OCI-M2 (cell line): ENCODE results near the gene SLMAP.

ENCODE experiments used
- DNase-seq: peaks from one replicate; lab custom pipeline; 2025; ENCODE audit not compliant: unreplicated experiment; lab: John Stamatoyannopoulos, UW

SLMAP gene

DNA sequence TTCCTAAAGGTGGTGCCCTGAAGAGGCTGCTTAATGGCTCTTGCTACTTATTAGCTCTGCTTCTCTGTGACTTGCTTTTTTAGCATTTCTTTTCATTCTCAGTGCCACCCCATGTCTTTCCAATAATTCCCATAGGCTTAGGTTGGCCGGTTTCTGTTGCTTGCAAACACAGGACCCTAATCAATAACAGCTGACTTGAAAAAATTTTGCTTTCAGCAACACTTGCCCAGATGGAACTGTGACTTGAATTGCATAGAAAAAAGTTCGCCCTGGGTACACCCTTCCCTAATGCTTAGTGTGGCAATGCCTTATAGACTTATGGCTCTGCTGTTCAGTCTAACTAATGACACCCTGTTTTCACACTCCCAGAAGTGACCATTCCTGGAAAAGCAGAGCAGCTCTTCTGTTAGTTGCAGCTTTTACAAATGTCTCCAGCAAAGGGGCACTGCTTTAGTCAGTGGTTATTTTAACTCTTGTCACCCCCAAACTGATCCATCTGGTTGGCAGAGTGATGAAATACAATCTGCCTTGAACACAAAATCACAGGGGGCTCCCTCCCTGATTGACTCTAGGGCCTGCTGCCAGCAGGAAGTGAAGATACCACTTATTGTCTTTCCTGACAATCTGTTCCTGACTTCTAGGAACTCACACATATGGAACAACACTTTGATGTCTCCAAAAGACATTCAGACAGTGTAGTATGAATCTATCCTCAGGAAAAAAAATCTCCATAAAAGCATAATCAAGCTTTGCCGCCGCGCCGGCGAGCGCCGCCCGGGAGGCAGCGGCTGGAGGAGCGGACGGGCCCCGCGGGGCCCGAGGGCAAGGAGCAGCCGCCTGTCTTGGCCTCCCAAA, 9.7 kb upstream of the SLMAP start:
- no peak for DNase-seq

DNA sequence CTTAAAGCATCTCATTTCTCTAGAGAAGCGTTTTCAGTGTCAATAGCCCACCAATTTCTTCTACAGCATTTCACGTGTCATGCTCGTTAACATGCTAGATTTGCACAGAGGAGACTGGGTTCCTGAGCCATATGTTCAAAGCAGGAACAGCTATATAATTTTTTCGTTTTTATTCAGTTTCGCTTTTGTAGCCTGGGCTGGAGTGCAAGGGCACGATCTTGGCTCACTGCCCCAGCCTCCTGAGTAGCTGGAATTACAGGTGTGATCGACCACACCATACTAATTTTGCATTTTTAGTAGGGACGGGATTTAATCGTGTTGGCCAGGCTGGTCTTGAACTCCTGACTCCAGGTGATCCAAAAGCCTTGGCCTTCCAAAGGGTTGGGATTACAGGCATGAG, 6.6 kb upstream of the SLMAP start:
- no peak for DNase-seq

DNA sequence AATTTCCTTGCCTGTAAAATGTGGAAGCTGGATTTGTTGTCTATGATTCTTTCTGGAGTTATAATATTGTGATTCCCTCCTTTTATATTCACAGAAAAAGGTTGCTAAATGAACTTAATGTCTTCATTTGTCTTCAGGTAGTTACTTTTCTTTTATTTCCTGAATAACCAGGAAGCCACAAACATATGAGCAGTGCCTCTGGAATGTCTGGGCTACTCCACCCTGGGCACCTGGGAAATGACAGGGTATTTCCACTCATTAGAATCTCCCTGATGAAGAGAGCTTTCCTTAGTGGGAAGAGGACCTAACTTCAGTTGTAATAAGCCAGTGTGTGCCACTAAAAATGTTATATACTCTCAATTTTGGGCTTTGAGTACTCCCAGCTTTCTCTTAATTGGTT, 3.8 kb upstream of the SLMAP start:
- DNase-seq, result no peak

DNA sequence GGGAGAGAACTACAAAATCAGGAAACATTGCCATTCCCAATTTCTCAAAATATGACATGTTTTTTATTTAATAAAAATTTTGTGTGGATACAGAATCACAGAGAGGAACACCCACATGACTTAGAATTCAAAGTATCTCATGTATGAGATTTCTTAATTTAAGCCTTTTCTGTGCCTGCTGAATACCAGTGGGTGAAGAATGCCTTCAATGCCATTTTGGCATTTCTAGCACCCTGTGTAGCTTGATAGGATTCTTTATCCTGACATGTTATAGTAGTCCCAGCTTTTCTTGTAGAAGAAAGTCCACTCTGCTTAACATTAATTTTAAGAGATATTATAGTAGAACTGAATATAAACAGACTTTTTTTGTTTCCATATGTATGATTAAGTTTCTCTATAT, 3.1 kb upstream of the SLMAP start:
- DNase-seq, result no peak

DNA sequence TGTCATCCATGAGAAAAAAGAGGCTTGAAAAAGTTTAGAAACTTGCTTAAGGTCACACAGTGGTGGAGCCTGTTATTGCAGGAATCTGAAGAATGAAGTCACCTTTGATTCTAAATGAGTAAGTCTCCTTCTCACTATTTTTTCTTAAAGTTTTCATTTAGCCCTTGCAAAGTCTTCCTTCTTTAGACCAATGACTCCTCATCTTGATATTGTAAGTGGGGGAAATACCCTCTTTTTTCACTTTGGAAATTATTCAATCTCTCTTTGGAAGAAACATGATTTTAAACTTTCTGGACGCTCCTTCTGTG, 787 bp upstream of the SLMAP start:
- DNase-seq, result no peak

DNA sequence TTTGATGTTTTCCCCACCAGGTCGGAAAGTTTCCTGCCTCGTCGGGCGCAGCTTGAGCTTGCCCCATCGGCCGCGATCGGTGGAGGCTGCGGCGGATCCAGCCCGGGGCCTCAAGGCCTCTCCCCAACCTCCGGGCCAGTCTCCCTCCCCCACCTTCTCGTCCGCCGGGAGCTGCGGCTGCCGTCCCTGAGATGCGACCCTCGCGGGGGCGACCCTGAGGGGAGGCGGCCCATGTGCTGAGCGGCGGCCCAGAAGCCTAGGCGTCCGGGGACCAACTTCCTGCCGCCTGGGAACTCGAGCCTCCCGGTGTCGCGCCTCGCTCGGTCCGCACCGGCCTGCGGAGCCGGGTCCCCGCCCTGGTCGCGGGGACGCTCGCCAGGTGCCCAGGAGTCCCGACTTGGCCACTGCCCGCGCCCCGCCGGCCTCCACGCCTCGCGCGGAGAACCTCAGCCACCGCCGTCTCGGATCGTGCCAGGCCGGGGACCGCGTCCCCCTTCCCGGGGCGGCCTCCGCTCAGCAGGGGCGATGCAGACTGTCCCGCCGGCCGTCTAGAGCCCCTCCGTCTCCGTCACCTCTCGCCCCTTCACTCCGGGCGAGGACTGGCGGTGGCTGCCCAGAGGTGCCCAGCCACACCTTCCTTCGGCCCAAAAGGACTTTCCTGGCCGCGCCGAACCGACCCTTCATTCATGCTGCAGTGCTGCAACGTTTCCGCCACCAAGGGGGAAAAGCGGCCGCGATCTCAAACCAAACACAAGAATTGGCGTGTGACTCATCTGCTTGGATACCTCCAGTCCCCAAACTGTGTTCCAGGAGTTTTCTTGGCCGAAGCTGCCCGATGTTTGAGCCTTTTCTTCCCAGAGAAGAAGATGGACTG, 656 bp downstream of the SLMAP start:
- no peak for DNase-seq

DNA sequence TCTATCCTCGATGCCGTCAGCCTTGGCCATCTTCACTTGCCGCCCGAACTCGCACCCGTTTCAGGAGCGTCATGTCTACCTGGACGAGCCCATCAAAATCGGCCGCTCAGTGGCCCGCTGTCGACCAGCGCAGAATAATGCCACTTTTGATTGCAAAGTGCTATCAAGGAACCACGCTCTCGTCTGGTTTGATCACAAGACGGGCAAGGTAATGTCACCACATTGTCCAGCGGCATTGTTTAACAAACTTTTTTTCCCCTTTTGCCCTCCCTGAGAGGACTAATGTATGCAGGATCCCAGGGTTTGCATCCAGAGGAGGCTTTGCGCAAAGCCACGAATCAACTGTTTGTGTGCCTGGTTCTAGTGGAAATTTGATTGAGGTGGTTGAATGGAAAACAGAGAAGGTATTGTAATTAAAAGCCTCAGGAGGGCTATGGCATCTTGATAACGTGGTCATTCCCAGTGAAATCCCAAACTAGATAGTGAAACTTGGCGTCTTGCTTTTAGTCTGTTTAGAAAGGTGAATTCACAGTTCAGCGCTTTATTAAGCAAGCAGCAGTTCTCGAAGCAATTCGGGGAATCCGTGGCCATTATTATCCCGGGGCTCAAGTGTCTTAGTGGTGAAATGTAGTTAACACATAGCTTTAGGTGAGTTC, 1.7 kb downstream of the SLMAP start:
- no peak for DNase-seq

DNA sequence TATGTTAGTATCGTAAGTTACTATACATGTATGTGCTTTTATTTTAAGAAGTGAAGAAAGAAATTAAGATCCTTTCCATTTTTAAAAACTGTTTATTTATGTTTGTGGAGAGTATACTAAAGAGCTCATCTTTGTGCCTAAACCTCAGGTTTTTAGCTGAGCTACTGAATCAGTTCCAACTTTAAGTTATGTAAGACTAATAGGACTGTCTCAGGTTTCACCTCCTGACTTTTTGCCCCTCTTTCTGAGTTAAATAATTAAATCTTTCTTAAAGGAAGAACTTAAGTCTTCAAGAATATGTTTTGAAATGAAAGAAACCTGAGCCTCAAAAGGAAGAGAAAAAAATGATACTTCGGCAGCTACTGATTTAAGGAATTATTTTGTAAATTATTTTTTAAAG, 2.6 kb downstream of the SLMAP start:
- DNase-seq, result no peak

DNA sequence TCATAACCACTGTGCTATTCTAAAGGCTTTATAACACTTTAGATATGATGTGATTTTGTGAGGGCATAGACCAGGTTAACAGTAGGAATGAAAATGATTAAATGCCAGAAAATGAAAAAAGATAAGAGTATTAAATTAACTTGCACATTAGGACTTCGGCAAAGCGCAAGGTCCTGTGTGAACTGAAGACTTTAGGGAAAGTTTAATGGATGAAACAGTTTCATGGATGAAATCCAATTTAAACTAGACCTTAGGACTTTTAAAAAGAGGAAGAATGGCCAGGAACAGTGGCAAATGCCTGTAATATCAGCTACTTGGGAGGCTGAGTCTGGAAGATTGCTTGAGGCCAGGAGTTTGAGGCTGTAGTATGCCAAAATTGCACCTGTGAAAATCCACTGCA, 8.7 kb downstream of the SLMAP start:
- no peak for DNase-seq

DNA sequence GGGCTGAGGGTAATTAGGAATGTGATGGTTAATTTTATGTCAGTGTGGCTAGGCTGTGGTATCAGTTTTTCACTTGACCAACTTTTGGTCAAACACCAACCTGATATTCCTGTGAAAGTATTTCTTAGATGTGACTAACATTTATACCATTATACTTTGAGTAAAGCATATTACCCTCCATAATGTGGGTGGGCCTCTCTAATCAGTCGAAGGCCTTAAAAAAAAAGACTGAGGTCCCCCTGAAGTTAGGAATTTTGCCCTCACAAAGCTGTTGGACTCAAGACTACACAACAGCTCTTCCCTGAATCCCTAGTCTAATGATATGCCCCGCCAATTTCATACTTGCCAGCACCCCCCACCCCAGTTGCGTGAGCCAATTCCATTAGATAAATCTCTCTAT, 12.5 kb downstream of the SLMAP start:
- DNase-seq, result no peak

DNA sequence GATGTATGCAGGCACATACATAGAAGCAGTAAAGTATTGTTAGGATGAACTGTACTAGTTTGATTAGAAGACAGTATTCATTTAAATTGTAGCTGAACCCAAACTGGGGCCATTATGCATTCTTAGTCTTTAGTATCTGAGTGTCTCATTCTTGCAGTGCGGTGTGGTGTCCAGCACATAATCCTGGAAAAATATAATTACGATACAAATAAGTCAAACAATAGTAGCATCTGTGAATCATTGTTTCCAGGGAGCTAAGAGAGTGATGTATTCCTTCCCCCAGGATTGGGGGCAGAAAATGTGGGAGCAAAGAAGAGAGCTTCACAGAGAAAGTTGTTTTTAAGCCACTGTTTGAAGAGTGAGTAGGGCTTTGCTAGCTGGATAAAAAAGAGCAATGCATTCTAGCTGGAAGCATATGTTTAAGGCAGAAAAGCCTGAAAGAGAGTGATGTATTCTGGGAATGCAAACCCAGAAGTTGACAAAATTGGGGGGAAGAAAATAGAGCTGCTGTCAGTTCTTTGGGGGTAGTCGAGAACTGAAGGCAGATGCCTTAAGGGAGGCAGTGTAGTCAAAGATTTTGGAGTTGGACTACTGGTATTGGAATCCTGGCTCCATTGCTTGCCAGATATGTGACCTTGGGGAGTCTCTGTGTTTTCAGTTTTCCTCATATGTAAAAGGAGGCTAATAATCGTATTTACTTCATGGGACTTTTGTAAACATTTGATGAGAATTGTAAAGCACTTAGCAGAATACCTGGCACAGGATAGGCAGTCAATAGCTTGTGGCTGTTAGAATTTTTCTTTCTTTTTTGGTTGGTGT, 14.1 kb downstream of the SLMAP start:
- DNase-seq, result no peak

DNA sequence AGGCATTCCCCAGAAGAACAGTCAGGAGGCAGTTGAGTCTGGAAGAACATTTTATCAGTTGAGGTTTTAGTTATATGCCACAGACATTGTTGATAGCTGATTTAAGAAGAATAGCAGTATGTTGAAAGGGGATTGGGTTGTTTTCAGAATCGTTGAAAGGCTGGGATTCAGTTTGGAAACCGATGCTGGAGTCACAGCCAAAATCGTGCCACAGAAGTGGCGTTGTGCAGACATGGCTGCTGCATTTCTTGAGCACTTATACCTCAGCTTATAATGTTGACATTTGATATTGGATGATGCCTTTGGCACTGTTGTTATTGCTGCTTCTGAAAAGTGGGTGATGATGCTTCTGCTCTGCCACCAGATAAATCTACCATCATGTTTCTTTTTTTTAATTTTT, 16.1 kb downstream of the SLMAP start:
- DNase-seq, result no peak

DNA sequence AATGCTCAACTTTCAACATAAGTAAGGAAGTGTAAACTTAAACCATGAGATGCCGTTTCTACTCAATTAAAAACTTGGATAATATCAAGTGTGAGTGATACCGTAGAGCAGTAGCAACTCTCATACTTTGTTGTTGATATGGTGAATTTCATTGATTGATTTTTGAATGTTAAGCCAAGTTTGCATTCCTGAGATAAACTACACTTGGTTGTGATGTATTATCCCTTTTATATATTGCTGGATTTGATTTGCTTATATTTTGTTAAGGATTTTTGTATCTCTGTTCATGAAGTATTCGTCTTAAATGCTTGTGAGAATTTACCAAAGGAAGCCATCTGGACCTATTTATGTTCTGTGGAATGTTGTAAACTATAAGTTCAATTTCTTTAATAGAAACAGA, 21.7 kb downstream of the SLMAP start:
- DNase-seq, result no peak

DNA sequence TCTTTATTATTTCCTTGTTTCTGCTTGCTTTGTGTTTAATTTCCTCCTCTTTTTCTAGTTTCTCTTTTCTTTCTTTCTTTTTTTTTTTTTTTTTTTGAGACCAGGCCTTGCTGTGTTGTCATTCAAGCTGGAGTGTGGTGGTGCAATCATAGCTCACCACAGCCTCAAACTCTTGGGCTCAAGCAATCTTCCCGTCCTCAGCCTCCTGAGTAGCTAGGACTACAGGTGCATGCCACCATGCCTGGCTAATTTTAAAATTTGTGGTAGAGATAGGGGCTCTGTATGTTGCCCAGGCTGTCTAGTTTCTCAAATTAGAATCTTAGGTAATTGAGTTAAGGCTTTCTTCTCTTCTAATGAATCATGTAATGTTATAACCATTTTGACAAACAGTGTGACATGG, 22.4 kb downstream of the SLMAP start:
- no peak for DNase-seq

DNA sequence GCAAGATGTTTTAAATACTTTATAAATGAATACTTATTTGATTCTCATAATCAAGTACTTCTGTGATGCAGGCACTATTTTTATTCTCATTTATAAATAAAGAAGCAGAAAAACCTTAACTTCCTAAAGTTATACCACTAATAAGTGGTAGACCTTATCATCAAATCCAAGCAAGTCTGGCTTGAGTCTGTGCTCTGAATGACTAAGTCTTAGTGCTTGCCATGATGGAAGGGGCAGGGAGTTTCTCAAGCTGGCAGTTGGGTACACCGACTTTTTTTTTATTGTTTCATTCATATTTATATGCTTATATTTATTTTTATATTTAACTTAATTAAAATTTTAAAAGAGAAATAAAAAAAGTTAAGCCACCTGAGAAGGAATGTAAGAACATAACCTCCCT, 23.6 kb downstream of the SLMAP start:
- DNase-seq, result no peak

DNA sequence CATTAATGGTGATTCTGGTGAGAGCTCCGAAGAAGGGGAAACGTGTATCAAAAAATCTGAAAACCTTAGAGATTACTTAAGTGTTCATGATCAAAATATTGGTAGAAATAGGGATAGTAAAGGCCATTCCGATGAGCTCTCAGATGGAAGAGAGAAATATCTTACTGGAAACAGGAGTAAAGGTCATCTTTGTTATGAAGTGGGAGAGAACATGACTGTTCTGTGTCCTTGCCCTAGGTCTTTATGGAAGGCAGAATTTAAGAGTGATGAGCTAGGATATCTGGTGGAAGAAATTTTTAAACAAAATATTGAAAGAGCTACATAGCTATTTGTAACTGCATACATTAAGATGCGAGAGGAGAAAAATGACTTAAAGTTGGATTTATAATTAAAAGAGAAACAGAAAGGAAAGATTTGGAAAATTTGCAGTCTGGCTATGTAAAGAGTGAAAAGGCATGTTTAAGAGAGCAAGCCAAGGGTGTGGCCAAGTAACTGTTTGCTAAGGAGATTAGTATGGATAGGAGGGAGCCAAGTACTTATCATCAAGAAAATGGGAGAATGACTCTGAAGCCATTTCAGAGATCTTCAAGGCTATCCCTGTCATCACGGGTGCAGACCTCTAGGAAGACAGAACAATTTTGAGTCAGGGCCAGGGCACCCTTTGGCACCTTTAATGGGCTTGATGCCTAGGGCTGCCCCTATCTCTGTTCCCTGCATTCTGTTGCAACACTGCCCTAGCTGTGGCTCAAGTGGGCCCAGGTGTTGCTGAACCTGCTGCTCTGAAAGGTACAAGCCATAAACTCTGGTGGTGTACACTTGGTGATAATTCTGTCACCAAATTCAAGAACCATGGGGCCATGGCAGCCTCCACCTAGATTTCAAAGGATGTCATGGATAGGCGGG, 27.3 kb downstream of the SLMAP start:
- no peak for DNase-seq

DNA sequence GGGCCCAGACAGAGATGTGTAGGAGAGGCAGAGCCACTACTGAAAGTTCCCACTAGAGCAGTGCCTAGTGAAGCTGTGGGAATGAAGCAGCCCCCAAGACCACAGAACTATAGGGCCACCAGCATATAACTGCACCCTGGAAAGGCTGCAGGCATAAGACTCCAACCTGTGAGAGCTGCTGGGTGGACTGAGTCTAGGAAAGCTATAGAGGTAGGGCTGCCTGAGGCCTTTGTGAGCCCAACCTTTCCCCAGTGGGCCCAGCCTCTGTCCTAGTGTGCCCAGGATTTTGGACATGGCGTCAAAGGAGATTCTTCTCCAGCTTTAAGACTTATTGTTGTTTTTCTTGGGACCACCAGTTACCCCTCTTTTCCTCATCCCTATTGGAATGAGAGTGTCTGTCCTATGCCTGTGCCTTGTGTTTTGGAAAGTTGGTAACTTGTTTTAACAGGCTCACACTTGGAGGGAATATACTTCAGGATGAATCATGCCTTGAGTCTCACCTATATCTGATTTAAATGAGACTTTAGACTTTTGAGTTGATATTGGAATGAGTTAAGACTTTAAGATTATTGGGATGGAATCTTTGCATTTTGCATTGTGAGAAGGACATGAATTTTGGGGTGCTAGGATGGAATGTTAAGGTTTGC, 28.1 kb downstream of the SLMAP start:
- no peak for DNase-seq

DNA sequence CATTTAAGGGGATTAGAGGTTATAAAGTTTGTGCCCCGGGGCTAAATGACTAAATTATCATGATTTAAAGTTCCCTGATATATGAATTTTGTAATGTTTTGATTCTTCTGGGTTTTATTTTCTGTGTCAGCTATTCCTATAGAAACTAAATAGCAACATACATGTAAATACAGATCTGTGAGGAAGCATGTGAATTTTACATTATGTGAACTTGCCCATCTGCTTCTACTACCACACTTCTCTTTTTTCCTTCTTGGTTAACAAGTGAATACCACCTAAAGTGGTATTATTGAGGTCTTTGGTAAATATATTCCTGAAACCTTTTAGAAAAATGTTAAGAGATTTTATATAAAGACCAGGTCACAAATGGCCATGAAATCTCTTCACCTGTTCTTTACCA, 29.3 kb downstream of the SLMAP start:
- DNase-seq, result no peak

DNA sequence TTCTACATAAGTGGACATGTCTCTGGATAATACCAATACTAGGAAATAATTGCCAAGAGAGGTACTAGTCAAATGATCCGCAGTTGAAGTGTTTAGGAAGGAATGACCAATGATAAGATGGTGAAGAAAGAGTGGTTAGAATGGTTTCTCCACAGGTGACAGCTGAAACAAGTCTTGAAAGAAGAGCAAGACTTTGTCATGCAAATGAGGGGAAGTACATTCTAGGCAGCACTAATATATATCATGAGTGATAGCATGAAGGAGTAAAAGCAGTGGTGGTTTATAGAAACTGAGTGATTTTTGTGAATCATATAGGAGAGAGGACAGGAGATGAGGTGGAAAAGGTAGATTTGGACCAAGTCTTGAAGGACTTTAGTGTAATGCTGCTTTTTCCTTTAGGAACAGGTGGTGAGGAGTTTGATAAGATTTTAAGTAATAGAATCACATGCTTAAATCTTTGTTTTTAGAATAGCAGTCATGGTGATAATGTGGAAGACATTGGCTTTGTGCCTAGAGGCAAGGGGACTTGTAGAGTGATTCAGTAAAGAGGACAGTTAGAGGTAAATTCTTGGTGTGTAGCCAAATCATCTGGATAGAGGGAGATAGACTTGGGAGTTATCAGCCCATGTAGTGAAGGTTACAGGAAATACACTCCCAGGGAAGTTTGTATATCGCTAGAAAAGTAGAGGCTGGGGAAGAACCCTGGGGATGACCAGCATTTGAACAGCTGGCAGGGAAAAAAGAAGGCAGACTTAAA, 31.9 kb downstream of the SLMAP start:
- DNase-seq, result no peak
